OCI-LY3 (cell line): ENCODE measurements around the gene OGA.

ENCODE experiments used
- H2AFZ ChIP-seq: fragments of 200-600, 300-600 bp; shearing (Covaris generic); 2 replicates; pipeline ENCODE4 v1.6.0; 2014; ENCODE audit warnings: antibody characterized with exemption, low read depth, low read length
- H3K27ac ChIP-seq: fragments of 200-600, 300-600 bp; sonication (generic); 2 replicates; pipeline ENCODE4 v1.5.1; 2014; ENCODE audit warnings: mild to moderate bottlenecking, low read length, moderate library complexity, mixed read lengths
- H3K27me3 ChIP-seq: fragments of 200-600, 300-600 bp; sonication (generic); 2 replicates; pipeline ENCODE4 v1.6.1; 2014; ENCODE audit warnings: low read depth, low read length, mixed read lengths
- H3K36me3 ChIP-seq: fragments of 200-600, 300-600 bp; sonication (generic); replicated peaks from 2 replicates; pipeline ENCODE3; 2014; ENCODE audit warnings: low read depth, low read length, mixed read lengths
- H3K4me1 ChIP-seq: fragments of 300-600, 200-600 bp; sonication (generic); 2 replicates; pipeline ENCODE4 v1.6.1; 2014; ENCODE audit warnings: low read length, mixed read lengths
- H3K4me2 ChIP-seq: fragments of 200-600, 300-600 bp; sonication (generic); 2 replicates; pipeline ENCODE4 v1.6.1; 2014; ENCODE audit warnings: low read length, mixed read lengths
- H3K4me3 ChIP-seq: fragments of 300-600, 200-600 bp; sonication (generic); 2 replicates; pipeline ENCODE4 v1.5.1; 2014; ENCODE audit warnings: antibody characterized with exemption, mild to moderate bottlenecking, low read length, moderate library complexity
- H3K79me2 ChIP-seq: fragments of 300-600, 200-600 bp; shearing (Covaris generic); 2 replicates; pipeline ENCODE4 v1.6.1; 2014; ENCODE audit warnings: mild to moderate bottlenecking, low read length, mixed read lengths
- H3K9ac ChIP-seq: fragments of 300-600, 200-600 bp; shearing (Covaris generic); 2 replicates; pipeline ENCODE4 v1.6.0; 2014; ENCODE audit warnings: mild to moderate bottlenecking, low read length, moderate library complexity
- H3K9me3 ChIP-seq: fragments of 200-600, 300-600 bp; shearing (Covaris generic); 2 replicates; pipeline ENCODE4 v1.6.1; 2014; ENCODE audit warnings: low read length, mixed read lengths; ENCODE audit not compliant: insufficient read depth
- H4K20me1 ChIP-seq: fragments of 200-600, 300-600 bp; sonication (generic); 2 replicates; pipeline ENCODE4 v1.6.1; 2016; ENCODE audit warnings: low read length, mixed read lengths; ENCODE audit not compliant: insufficient read depth
- EZH2phosphoT487 ChIP-seq: fragments of 200-600 bp; shearing (Covaris generic); IDR thresholded peaks from 2 replicates; pipeline ENCODE4 v1.6.1; 2018; ENCODE audit warnings: antibody characterized with exemption, mixed run types, low read depth
- TF ChIP-seq, protein P1 (sequence below): fragments of 200-600, 300-600 bp; sonication (generic); IDR thresholded peaks from 2 replicates; pipeline ENCODE4 v1.5.1; 2014; ENCODE audit warnings: antibody characterized with exemption, low read length, low read depth

Gene OGA

DNA sequence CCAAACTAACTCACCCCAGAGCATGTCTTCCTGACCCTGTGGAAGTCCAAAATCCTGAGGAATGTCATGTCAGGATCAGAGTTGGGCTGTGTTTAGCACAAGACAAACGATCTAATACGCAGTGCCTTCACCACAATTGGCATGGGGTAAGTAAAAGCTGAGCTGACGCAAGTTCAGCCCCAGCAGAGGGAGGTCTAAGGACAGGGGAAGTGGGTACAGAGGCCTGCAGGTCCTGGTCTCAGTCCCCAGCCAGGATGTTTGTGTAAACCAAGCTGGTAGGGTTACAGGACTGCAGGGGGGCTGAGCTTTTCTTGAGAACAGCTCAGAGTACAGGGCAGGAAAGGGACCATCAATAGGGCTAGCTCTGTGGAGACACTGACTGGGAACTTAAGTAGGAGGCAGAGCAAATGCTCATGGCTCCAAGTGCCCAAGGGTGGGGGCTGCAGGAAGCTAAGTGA lies 30.7 kb upstream of the OGA start:
- no peaks in the 10 kb centered on the region for H4K20me1 ChIP-seq
- no peaks in the 10 kb centered on the region for H3K9me3 ChIP-seq
- no peaks in the 10 kb centered on the region for H3K36me3 ChIP-seq
- no peaks in the 10 kb centered on the region for H3K79me2 ChIP-seq
- H3K4me2 ChIP-seq, result no peak overlapping the region
- H3K9ac ChIP-seq, result no peak overlapping the region
- no peak overlapping the region for H3K27ac ChIP-seq
- TF ChIP-seq, protein P1, sequence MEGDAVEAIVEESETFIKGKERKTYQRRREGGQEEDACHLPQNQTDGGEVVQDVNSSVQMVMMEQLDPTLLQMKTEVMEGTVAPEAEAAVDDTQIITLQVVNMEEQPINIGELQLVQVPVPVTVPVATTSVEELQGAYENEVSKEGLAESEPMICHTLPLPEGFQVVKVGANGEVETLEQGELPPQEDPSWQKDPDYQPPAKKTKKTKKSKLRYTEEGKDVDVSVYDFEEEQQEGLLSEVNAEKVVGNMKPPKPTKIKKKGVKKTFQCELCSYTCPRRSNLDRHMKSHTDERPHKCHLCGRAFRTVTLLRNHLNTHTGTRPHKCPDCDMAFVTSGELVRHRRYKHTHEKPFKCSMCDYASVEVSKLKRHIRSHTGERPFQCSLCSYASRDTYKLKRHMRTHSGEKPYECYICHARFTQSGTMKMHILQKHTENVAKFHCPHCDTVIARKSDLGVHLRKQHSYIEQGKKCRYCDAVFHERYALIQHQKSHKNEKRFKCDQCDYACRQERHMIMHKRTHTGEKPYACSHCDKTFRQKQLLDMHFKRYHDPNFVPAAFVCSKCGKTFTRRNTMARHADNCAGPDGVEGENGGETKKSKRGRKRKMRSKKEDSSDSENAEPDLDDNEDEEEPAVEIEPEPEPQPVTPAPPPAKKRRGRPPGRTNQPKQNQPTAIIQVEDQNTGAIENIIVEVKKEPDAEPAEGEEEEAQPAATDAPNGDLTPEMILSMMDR, result no peak
- TF ChIP-seq EZH2phosphoT487, result no peak
- H3K4me1 ChIP-seq, result peaks cover 6% of the 10 kb centered on the region
- H2AFZ ChIP-seq, result no peak overlapping the region
- H3K4me3 ChIP-seq, result no peak overlapping the region
- H3K27me3 ChIP-seq, result no peaks in the 10 kb centered on the region

DNA sequence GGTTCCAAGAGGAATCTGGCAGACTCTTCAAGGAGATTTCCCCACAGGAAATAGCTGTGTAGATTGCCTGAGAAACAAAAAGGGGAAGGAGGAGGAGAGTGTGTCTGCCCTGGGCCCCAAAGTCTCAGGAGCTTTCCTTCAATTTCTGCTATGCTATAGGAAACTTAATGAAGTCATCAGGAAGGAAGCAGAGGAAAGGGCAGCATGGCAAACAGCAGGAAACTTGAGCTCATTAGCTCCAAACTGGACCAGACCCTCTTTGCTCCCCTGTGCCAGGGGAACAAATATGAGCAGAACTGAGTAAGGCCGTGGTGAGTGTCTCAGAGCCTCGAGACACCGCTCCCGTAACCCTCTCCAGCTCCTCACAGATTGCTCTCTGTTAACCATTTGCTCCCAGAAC lies 30.2 kb upstream of the OGA start:
- no peaks in the 10 kb centered on the region for H3K36me3 ChIP-seq
- no peak overlapping the region for H3K4me3 ChIP-seq
- H3K27ac ChIP-seq, result no peak overlapping the region
- no peaks in the 10 kb centered on the region for H3K79me2 ChIP-seq
- H2AFZ ChIP-seq, result no peak overlapping the region
- peaks cover 6% of the 10 kb centered on the region for H3K4me1 ChIP-seq
- H3K9me3 ChIP-seq, result no peaks in the 10 kb centered on the region
- H4K20me1 ChIP-seq, result no peaks in the 10 kb centered on the region
- no peak overlapping the region for H3K4me2 ChIP-seq
- no peak overlapping the region for H3K9ac ChIP-seq
- H3K27me3 ChIP-seq, result no peaks in the 10 kb centered on the region
- TF ChIP-seq, protein P1, result no peak
- no peak for TF ChIP-seq EZH2phosphoT487

- no peaks in the 10 kb centered on the region for H4K20me1 ChIP-seq
- no peaks in the 10 kb centered on the region for H3K27me3 ChIP-seq
- no peak overlapping the region for H3K4me3 ChIP-seq
- no peak overlapping the region for H3K27ac ChIP-seq
- TF ChIP-seq EZH2phosphoT487, result no peak
- TF ChIP-seq, protein P1, result no peak
- H3K79me2 ChIP-seq, result no peaks in the 10 kb centered on the region; the same call in 1 of the 2 replicates
- peaks cover 29% of the 10 kb centered on the region for H3K4me1 ChIP-seq
- H3K9ac ChIP-seq, result no peak overlapping the region
- no peak overlapping the region for H3K4me2 ChIP-seq
- H3K36me3 ChIP-seq, result no peaks in the 10 kb centered on the region
- no peak overlapping the region for H2AFZ ChIP-seq
- H3K9me3 ChIP-seq, result no peaks in the 10 kb centered on the region
Measured at GRCh38 chr10:101845893-101846292, 27.6 kb upstream of the OGA start.

DNA sequence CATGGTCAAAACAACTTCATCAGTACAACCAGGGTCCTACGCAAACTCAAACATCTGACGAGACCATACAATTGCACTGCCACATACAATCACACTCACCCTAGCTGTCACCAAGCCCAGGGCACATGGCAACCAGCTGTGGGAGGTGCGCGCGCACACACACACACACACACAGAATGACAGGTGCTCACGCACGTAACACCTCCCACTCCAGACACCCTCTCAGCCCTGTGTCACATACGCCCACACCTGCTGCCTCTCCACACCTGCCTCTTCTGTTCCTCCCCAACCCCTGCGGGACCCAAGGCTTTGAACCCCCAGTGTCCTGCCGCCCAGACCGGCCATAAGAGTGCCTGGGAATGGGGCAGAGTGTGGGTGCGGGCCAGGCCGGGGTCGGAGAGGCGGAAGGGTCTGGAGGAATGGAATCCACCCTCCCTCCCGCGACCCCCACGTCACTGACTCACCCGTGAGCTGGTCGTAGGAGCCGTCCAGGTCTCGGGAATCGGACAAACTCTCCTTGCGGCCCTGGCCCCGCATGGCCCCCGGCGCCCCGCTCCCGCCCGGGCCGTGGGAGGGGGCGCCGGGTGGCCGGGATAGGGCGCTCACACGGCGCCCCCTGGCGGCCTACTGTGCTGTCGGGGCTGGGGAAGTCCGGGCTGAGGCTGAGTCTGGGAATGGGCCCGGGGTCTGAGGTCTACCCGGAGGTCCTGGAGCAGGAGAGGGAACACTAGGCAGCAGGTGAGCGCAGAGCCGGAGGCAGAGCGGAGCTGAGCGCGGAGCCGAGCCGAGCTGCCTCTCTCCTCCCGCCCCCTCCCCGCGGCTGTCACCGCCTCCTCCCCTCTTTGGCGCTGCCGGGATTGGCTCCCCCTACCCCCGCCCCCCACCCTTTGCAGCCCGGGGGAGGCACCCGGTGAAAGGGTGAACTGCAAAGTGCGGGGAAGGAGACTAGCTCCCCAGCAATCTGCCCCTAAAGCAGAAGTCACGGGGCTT lies 25.1 kb upstream of the OGA start, which contains the start of gene KCNIP2:
TSS of gene KCNIP2 (minus strand) at position 769 of the 990 bp plus-strand sequence. CDS start at position 537, 232 bp downstream.
- Histone ChIP-seq H3K36me3 (no peaks in the 10 kb centered on the region), H3K4me3 (peak within 1 kb of the TSS; percentile 90), H3K4me2 (peak within 1 kb of the TSS; percentile 92), H4K20me1 (no peaks in the 10 kb centered on the region; the same call in 1 of the 2 replicates), H3K9me3 (no peaks in the 10 kb centered on the region), H3K27ac (no peak within 1 kb of the TSS), H2AFZ (no peak within 1 kb of the TSS), H3K9ac (peak within 1 kb of the TSS; percentile 59), H3K4me1 (peaks cover 35% of the 10 kb centered on the region), H3K27me3 (no peaks in the 10 kb centered on the region), H3K79me2 (no peaks in the 10 kb centered on the region; the same call in 1 of the 2 replicates)
- TF ChIP-seq, protein P1, result peak; percentile 70
- no peak for TF ChIP-seq EZH2phosphoT487
